GM19328 (cell line): ENCODE results near the gene CTNNB1.

Experiments
- ATAC-seq: cut with Tn5 transposase; IDR thresholded peaks from one replicate; pipeline ENCODE4 v1.9.1; 2021; ENCODE audit warnings: mild to moderate bottlenecking, moderate library complexity; ENCODE audit not compliant: unreplicated experiment

CTNNB1 gene

DNA sequence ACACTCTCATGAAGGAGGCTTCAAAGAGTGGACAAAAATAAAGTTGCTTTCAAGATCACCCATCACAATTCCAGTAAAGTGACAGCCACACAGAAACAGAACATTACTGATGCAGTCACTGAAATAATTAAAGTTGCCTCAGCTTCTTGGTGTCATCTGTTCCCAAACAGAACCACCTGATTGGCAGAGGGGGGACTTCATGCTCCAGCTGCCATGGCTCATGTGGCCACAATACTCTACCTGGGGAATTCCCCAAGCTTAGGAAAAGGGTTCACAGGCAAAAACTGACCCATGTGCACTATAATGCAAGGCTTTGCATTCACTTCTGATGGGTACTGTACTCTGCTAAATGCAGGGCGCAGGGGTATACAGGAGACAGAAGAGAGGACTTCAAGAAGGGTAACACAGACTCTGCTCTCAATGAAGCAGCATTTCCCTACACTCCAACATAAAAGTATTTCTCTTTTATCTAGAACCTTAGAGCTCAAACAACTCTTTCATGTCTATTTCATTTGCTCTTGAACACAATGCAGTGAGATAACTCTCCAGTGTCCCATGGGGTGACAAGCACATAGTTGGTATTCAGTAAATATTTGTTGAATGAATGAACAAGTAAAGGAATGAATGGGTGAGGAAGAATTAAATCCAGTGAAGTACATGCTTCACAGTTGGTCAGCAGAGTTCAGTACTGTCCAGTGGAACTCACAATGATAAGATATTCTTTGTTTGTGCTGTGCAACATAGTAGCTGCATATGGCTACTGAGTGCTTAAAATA, 8.6 kb upstream of the CTNNB1 start:
- ATAC-seq: no peak

DNA sequence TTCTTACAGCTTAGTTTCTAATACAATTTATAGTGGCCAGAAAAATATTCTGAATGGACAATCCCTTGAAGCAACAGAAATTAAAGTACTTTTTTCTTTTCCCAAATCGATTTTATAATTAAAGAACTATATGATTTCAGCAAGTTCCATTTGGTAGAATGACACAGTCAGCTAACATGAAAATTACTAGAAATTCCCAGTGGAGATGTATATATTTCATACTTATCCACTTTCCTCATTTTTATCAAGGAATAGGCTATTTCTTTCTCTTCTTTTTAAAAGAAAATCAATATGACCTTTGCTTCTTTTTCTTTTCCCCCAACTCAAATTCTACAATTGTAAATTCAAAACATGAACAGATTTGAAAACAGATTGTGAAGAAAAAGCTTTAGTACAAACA, 6.4 kb upstream of the CTNNB1 start:
- ATAC-seq: no peak

DNA sequence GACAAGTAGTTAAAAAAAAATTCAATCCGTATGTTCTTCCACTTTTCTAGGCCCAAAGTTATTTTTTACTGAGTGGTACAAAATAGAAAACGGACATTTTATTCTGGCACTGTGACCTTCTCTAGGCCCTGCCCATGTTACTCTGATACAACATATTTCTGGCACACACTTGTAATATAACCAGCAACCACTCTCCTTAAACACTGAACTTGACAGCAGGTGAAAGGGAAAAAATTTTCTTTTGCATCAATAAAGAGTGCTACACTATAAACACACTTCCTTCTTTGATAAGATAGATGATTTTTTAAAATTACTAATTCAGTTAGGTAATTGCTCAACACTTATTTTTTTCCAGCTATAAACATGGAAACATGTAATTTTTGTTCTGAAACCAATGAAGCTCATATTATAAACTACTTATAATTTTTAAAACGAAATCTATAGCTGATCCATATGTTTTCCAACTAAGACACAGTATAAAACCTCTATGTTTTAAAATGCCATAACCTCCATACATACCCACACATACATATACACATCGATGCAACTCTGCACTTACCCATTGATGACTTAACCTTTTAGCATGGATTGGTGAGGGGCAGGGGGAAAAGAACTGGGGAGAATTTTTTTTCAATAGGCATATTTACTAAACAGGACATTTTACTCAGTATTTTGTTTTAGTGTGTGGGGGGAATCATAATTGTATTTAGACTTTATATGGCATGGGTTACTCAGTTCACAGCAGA, 5.3 kb upstream of the CTNNB1 start:
- no peak for ATAC-seq

DNA sequence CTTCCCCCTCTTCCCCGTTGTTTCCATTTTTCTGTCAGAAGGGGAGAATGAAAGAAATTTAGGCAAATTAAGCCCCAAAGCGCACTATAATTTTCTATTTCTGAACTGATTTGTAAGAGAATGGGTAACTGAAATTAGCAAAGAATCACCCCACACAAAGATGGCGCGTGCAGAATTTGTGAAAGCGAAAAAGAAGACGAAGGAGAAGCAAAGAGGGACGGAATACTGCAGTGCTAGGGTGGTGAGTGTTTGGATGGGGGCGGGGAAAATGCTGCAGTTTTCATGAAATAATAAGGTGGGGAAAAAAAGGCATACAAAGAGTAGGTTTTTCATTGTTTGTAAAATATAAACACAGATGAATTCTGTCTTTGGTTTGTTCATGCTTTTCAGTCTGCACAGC, 4.6 kb upstream of the CTNNB1 start:
- ATAC-seq: no peak

DNA sequence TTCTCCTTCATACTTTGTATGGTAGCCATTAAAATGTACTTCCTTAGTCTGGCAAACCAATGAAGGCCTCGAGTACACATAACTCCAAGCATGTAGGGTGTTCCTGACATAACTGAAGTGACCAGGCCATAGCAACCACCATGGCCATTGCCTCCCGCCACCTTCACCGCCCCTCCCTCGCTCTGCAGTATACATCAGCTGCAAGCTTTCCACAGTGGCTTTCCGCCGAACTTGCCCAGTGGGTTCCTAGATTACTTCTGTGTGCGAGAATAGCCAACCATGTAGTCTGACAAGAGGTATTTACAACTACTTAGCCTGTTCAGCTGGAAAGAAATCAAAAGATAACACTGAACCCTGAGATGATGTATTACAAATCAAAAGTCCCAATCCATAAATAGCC, 3.4 kb upstream of the CTNNB1 start:
- no peak for ATAC-seq

DNA sequence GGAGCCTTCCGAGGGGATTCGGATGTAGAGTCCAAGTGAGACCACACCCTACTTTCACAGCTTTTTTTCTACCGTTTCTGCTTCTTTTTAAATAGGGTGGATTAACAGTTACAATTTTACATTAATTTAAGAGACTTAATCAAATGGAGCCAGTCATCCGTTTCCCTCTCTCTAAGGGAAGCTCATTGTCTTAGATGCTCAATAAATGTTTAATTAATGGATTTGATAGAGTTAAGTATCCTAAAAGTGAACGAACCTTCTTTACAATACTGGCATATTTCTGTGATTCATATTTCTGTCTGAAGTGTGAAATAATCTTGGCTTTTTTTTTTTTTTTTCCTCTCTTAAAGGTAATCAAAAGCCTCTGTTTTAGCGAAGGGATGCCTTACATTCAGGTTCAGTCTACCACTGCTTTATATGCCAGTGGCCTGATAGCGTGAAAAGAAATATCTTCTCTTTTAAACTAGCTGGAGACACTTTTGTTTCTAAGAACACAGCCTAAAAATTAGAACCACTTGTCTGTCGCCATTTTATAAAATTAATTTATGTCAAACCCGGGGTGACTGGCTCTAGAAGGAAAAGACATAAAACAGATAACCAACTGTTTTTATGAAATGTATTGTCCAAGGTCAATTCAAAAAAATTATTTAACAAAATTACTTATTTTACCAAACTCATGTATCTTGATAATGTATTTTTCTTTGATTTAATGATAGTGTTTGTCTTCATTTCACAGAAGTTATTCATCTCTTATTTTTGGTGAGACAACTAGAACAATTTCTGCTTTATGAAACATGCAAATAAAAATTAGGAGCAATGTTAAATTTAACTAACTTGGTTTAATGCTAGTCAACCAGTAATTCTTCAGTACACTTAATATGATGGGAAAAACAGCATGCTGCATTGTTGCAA, 2.5 kb upstream of the CTNNB1 start:
- no peak for ATAC-seq

DNA sequence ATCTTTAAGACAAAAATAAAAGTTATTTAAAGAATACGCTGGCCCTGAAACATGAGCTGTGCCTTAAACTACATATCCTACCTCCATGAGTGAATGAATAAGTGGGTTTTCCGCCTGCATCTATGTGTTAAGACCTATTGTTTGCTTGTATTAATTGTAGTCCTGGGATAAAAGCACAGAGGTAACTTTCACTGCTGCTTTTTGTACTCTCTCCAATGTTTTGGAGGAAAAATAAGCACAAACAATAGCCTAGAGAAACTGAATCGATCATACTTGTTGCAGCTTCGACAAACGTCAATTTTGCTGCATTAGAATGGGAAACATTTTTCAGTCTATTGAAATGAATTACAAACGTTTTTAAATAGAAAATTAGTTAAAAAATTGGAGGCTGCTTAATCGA, 1.3 kb upstream of the CTNNB1 start:
- no peak for ATAC-seq

DNA sequence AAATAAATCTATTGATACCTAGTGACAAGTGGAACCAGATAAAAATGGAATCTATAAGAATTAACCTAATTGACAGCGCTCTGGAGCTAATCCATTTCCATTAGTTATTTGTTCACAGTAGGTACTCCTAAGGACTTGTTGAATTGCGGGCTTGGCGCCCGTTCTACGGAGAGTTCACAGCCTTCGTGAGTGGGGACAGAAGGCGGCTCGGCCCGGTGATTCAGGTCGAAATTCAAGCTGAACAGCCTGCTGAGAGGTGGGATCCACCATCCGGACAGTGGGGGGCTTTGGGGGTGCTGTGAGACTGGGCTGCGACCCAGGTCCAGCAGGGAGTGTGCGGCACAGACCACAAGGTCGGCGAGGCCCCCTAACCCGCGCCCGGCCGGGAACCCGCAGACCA, 779 bp upstream of the CTNNB1 start:
- no peak for ATAC-seq

DNA sequence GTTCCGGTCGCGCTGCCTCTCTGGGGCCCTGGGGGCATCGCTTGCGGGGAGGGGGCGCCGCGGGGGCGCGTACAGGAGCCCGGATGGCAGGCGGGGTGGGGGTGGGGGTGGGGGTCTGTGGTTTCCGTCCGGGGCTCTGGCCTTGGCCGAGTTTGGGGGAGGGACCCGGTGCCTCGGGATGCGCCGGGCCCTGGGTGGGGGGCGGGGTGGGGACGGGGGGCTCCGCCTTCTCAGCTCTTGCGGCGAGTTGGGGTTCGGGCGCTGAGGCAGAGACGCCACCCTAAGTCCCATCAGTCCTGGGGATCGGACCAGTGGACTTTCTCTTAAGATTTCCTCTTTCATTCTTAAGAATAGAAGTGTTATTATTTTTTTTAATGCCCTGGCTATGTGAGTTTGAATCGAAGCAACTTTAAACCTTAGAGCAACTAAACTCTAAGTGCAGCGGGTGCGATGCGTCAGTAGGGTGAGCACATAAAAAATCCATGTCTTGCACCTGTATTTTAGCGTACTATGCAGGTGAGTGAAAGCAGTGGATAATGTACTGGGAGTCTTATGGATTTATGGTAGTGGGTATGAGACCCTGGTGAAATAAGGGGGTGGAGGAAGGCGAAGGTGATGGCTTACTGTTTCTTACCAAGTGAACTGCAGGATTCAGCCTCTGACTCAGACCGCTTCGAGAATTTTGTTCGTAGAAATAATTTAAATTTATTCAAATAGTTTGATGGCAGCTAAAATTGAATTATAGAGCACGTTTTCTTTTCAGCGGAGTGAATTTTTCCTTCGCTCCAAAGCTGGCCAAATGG, 762 bp downstream of the CTNNB1 start:
- no peak for ATAC-seq

DNA sequence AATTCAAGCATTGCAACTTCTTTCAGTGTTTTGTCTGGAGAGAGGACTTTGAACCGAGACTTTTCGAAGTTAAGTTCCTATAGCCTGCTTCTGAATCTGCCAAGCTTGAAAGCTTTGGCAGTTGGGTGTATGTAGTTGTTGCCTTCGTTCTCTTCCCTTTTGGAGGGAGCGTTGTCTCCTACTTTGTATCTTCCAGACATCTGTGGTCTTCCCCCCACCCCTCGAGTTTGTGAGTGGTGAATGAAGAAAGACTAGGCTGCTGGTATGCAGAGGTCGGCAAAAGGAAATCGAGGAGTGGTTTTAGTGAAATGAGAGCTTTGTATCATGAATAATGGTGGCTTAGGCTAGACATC, 1.3 kb downstream of the CTNNB1 start:
- no peak for ATAC-seq

DNA sequence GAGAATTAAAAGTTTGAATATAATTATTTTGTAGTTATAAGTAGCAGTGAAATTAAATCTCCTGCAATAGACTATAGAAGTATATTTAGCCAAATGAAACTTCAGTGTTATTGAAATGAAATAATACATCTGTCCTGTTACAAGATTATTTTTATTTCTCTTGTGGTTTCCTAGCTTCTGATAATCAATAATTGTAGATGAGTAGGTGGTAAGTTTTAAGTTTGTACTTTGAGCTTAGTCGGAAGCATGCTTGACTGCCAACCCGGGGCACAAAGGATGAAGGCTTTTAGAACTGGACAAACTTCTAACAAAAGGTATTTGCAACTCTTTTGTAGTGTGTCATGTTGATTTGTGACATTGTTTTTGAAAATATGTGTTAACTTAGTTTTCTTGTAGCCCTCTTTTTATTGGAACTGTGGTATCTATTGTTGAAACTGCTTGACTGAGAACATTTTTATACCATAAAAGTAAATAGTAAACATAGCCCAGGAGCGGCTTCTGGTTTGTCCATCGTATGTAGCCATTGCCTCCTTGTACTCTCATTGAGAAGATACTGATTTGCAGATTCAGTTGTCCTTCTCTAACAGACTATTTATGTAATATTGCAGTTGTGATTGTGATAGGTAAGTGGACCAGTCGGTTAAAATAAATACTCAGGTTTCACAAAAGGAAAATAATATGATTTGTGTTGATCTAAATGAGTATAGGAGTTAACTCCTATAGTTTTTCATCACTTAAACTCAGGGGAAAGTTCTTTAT, 2.9 kb downstream of the CTNNB1 start:
- ATAC-seq: no peak

DNA sequence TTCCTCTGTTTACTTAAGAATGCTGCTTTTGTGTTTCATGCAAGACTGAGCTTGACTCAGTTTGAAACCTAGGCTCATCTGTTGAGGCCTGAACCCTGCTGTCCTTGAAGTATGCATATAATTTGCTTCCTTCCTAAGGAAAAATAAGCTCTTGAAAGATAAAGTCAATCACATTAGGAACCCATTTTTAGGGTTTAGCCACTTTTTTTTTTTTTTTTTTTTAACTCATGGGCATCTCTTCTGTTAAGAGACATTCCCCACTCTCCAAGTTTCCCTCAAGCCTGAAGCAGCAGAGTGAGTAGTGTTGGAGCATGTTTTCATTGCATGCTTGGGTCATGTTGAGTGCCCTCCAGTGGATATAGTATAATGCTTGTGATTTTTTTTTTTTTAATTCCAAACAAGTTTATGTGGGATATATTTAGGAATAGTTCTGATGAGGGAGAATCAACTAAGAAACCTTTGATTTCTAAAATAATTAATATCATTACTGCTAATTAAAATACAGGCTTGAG, 3.6 kb downstream of the CTNNB1 start:
- ATAC-seq: no peak

DNA sequence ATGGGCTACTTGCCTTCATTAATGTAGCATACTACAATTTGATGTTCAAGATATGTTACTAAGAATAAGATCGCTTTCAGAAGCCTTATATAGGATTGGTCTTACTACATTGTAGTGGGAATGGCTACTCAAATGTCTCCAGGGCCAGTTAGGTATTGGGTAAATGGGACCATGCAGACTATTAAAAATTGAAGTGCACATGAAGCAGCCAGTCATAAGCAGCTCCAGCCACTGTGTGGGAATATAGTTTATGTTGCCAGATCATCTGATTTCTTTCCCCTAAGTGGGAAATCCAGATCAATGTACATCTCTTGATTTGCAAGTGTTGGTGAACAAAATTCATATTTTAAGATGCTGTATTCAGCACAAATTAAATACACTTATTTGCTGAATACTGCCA, 5.1 kb downstream of the CTNNB1 start:
- no peak for ATAC-seq

DNA sequence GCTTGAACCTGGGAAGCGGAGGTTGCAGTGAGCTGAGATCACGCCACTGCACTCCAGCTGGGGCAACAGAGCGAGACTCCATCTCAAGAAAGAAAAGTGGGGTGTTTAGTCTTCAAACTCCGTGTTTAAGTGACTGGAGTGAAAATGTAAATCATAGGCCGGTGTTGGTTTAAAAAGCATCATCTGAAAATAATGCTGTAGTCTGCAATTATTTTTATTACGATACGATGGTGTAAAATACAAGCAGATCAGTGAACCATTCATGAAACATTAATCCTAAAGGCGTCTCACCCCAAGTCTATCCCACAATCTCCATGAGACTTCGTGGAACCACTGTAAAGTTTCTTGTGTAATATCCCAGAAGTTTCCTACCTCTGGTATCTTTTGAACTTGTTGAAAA, 6.3 kb downstream of the CTNNB1 start:
- no peak for ATAC-seq

DNA sequence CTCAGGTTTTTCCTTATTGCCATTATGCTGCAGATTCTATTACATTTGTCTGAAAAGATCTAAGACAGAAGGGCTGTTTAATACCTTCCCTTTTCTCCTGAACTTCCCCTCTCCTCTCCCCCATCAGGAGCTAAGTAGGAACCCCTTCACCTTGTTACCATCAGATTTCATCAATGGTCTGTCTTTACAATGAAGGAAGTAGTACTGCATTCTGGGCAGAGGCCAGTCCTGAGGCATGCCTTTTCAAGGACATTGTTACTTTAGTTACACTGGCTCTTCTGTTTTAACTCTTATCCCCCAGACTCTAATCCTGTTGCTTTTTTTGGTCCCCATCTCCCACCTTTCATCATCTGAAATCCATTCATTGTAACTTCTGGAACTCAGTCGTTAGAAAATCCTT, 8.1 kb downstream of the CTNNB1 start:
- no peak for ATAC-seq

DNA sequence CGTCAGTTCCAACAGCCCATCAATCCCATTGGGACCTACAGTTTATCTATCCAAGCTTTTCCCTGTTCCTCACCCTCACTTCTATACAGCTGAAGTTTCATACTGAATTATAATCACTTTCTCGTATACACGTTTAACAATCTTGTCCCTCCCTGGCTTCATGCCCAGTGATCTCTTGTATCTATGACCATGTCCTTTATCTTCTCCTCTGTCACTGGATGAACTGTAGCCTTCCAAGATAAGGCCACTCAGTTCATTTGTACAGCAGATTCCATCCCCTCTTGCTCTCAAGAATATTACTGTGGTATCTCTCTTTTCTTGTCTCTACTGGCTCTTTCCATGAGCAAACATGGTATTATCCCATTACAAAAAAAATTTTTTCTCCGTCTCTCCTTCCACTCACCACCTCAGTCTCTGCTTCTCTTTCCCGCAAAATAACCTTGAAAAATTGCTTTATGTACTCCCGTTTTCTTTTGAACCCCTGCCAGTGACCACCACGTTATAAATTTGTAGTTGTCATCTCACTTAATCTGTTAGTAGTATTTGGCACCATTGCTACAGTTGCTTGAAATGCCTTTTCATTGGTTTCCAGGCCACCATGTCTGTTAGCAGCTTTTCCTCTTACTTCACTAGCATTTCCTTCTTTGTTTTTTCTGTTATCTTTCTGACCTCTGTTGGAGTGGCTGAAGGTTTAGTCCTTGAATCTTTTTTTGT, 9.4 kb downstream of the CTNNB1 start:
- ATAC-seq: no peak

DNA sequence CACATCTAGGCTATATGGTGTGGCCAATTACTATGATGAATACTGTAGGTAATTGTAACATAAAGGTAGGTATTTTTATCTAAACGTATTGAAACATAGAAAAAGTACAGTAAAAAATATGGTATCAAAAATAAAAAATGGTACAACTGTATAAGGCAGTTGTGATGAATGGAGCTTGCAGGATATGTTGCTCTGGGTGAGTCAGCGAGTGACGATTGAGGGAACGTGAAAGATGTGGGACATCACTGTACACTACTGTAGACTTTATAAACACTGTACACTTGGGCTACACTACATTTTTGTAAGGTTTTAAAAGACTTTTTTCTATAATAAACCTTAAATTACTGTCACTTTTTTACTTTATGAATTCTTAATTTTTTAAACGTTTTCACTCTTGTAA, 10.3 kb downstream of the CTNNB1 start:
- no peak for ATAC-seq

DNA sequence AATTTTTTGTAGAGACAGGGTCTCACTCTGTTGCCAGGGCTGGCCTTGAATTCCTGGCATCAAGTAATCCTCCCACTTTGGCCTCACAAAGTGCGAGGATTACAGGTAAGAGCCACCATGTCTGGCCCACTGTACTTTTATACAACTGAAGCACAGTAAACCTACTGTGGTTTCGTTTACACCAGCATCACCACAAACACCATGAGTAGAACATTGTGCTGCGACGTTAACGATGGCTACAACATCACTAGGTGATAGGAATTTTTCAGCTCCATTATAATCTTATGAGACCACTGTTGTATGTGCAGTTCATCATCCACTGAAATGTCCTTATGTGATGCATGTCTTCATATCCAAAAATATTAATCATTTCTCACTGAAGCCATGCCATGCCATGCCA, 11.7 kb downstream of the CTNNB1 start:
- ATAC-seq: no peak

DNA sequence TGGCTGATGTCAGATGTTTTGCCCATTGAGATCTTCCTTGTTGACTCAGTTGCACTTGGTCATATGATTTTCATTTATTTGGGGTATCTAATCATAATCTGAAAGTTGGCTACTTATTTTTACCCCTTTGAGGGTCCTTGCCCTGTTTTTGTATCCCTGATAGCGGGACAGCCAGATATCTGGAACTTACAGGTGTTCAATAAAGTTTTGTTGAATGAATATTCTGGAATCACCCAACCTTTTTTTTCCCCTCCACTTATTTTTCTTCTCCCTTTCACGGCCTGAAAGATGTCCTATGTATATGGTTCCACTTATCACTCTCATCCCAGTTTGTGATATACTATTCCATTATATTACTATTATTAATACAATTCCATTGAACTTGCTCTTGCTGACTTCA, 12.8 kb downstream of the CTNNB1 start:
- no peak for ATAC-seq
